Fibroblast of villous mesenchyme (primary cell): Measurements from ENCODE around the gene ADCY5. TPM values are rescaled to one million over a fixed set of nuclear protein-coding genes. Genes with fewer than 3 reads are reported as not detected.

Experiments used
- DNase-seq: peaks from one replicate; pipeline ENCODE4 v3.0.0-alpha.2; 2010; ENCODE audit warnings: low read depth
- H3K4me3 ChIP-seq: 2 replicates; pipeline ENCODE4 v1.5.1; 2011; ENCODE audit warnings: low read depth, mild to moderate bottlenecking, low read length
- total RNA-seq: library from RNA; depleted of rRNA; stranded (reverse); fragments of >200 nt; gene quantifications from 2 replicates; pipeline ENCODE4 v1.2.3, GENCODE V29; 2012
- TF ChIP-seq, protein P1 (sequence below): IDR thresholded peaks from 2 replicates; pipeline ENCODE4 v1.5.1; 2012; ENCODE audit warnings: low read depth, mild to moderate bottlenecking, low read length; ENCODE audit not compliant: insufficient read depth

Gene ADCY5
- total RNA-seq, 1 donor, result 0.43 TPM

DNA sequence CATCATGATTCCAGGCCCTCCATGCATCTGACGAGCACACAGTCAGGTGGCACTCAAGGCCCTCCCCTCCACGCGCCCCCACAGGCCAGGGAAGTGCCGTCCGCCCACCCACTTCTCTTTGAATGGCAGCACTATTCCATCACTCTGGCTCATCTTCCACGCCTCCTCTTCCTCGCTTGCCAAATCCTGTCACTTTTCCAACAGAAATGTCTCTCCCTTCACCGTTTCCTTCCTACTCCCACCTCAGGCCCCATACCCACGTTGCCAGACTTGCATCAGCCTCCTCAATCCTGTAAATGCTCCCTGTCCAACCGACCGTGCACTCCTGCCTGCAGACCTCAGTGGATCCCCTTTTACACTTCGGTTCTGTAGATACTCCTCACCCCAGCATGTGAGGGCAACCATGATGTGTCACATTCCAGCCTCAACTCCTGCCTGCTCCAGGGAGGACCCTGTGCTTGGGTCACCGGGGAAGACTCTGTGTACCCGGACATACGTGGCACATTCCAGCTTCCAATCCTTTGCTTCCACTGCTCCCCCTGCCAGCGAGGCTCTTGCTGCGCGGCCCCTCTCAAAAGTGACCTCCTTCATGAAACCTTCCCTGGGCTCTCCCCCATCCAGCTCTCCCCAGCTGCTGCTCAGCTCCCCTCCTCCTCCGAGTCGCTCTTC lies 29.6 kb downstream of the ADCY5 start:
- no peak for DNase-seq
- TF ChIP-seq, protein P1, sequence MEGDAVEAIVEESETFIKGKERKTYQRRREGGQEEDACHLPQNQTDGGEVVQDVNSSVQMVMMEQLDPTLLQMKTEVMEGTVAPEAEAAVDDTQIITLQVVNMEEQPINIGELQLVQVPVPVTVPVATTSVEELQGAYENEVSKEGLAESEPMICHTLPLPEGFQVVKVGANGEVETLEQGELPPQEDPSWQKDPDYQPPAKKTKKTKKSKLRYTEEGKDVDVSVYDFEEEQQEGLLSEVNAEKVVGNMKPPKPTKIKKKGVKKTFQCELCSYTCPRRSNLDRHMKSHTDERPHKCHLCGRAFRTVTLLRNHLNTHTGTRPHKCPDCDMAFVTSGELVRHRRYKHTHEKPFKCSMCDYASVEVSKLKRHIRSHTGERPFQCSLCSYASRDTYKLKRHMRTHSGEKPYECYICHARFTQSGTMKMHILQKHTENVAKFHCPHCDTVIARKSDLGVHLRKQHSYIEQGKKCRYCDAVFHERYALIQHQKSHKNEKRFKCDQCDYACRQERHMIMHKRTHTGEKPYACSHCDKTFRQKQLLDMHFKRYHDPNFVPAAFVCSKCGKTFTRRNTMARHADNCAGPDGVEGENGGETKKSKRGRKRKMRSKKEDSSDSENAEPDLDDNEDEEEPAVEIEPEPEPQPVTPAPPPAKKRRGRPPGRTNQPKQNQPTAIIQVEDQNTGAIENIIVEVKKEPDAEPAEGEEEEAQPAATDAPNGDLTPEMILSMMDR, result no peak
- H3K4me3 ChIP-seq, result no peak overlapping the region

- H3K4me3 ChIP-seq, result no peak overlapping the region
- no peak for DNase-seq
- TF ChIP-seq, protein P1, result no peak
Measured at GRCh38 chr3:123416647-123417046, 32.2 kb downstream of the ADCY5 start.

- TF ChIP-seq, protein P1, result no peak
- no peak overlapping the region for H3K4me3 ChIP-seq
- no peak for DNase-seq
Measured at GRCh38 chr3:123416173-123416572, 32.7 kb downstream of the ADCY5 start.

DNA sequence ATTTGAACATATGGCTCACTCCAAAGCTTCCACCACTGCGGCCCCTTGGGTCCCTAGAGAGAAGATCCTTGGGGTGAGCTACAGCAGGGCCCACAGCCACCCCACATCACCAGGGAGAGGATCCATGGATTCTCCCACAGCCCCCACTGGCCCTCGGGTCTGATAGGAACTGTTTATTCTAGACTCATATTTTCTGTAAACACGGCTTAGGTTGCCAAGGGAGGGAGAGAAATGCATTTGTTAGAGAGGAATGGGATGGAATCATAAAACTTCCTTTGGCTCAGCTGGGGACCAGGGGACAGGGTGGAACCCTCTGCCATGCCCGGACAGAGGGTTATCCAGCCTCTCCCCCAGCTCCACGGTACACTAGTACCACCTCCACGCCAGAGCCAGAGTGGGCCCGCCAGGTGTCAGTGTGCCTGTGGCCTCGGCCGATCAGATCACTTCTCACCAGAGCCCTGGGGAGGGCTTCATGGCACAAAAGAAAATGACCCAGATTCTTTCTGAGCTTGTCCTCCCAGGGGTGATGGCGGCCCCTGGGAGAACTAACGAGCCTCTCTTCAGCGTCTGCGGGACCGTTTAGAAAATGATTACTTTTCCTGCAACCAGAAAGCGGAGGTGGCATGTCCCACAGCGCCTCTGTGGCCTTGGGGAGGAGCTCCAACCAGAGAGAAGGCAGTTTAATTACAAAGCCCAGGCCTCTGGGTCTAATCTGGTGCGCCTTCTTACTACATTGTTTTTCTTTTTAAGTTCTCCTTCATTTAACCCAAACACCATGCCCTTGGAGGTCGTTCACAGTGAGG lies 33.7 kb downstream of the ADCY5 start:
- TF ChIP-seq, protein P1, result no peak
- DNase-seq, result no peak
- H3K4me3 ChIP-seq, result no peak overlapping the region

DNA sequence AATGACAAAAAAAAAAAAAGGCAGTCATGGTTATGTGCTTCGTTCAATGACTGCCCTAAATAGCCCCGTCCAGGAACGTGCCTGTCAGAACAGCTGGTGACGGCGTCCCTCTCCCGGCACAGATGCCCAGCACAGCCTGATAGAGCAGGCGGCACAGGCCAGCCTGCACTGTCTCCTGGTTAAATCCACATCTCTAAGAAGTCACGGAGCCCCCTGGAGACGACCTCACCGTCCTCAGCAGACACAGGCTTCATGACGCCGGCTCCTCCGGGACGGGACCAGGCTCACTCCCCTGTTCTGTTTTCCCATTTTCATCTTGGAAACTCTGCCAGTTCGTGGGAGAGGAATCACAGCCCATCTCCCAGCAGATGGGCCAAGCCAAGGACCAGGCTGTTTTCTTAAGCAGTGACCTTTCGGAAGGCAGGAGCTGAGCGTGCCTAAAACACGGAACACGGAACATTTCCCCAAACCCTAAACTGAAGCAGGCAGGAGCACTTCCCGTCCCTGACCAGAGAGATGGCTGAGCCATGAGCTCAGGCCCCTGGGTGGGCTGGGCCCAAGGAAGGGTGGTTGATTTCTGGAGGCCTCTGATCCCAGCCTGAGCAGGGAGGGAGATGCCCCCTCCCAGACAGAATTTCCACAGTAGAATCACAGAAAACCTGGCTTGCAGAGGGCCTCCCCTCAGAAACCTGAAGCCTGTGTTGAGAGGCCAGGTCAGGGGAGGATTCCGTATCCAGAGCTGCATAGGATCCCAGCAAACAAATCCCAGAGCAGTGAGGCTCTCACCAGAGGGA lies 35.9 kb downstream of the ADCY5 start:
- no peak overlapping the region for H3K4me3 ChIP-seq
- peak; percentile 9 for DNase-seq
- TF ChIP-seq, protein P1, result no peak

- DNase-seq, result no peak
- no peak overlapping the region for H3K4me3 ChIP-seq
- TF ChIP-seq, protein P1, result no peak
Measured at GRCh38 chr3:123412076-123412475, 36.8 kb downstream of the ADCY5 start.
